Pons (tissue), 1 donor: Measurements from ENCODE around the gene JMJD1C.
"Not testable (repeated sequence)": the region's sequence is repeated elsewhere in the genome, so short reads cannot be mapped to it uniquely, and the experiment has no call there.

ENCODE experiments used
- DNase-seq: peaks from one replicate; pipeline ENCODE4 v3.0.0-alpha.2; 2016; ENCODE audit warnings: low spot score

JMJD1C gene

GRCh38 chr10:63365976-63366765 is 99.6 kb downstream of the JMJD1C start:
- DNase-seq: no peak

GRCh38 chr10:63364918-63365317 is 100.9 kb downstream of the JMJD1C start:
- no peak for DNase-seq

GRCh38 chr10:63363951-63364350 is 101.8 kb downstream of the JMJD1C start:
- DNase-seq: no peak

GRCh38 chr10:63355682-63356081 is 110.1 kb downstream of the JMJD1C start:
- no peak for DNase-seq

GRCh38 chr10:63352976-63353375 is 112.8 kb downstream of the JMJD1C start:
- no peak for DNase-seq

- no peak for DNase-seq
Measured at GRCh38 chr10:63348245-63348850, 117.4 kb downstream of the JMJD1C start.

GRCh38 chr10:63346015-63346441 is 119.7 kb downstream of the JMJD1C start:
- no peak for DNase-seq

GRCh38 chr10:63344269-63344668 is 121.5 kb downstream of the JMJD1C start:
- no peak for DNase-seq

- DNase-seq: no peak
Measured at GRCh38 chr10:63343476-63343875, 122.3 kb downstream of the JMJD1C start.

GRCh38 chr10:63339640-63340039 is 126.1 kb downstream of the JMJD1C start:
- DNase-seq: not testable (repeated sequence)

- DNase-seq: no peak
Measured at GRCh38 chr10:63337455-63338251, 128.1 kb downstream of the JMJD1C start.

GRCh38 chr10:63331586-63331985 is 134.2 kb downstream of the JMJD1C start:
- no peak for DNase-seq

GRCh38 chr10:63324495-63324854 is 141.3 kb downstream of the JMJD1C start:
- DNase-seq: no peak

- DNase-seq: no peak
Measured at GRCh38 chr10:63323701-63324494, 141.9 kb downstream of the JMJD1C start.

- DNase-seq: no peak
Measured at GRCh38 chr10:63320683-63321082, 145.1 kb downstream of the JMJD1C start.

- DNase-seq: no peak
Measured at GRCh38 chr10:63319231-63319630, 146.5 kb downstream of the JMJD1C start.

- DNase-seq: no peak
Measured at GRCh38 chr10:63318491-63318890, 147.3 kb downstream of the JMJD1C start.

- DNase-seq: no peak
Measured at GRCh38 chr10:63314020-63314419, 151.8 kb downstream of the JMJD1C start.

- DNase-seq: no peak
Measured at GRCh38 chr10:63313066-63313717, 152.6 kb downstream of the JMJD1C start.

GRCh38 chr10:63308628-63309027 is 157.1 kb downstream of the JMJD1C start:
- no peak for DNase-seq

- DNase-seq: no peak
Measured at GRCh38 chr10:63304146-63304545, 161.6 kb downstream of the JMJD1C start.

GRCh38 chr10:63300801-63301200 is 165.0 kb downstream of the JMJD1C start:
- no peak for DNase-seq
